Measurements from ENCODE around the gene IVNS1ABP.
"Not testable (repeated sequence)": the region's sequence is repeated elsewhere in the genome, so short reads cannot be mapped to it uniquely, and the experiment has no call there.

Gene IVNS1ABP

DNA sequence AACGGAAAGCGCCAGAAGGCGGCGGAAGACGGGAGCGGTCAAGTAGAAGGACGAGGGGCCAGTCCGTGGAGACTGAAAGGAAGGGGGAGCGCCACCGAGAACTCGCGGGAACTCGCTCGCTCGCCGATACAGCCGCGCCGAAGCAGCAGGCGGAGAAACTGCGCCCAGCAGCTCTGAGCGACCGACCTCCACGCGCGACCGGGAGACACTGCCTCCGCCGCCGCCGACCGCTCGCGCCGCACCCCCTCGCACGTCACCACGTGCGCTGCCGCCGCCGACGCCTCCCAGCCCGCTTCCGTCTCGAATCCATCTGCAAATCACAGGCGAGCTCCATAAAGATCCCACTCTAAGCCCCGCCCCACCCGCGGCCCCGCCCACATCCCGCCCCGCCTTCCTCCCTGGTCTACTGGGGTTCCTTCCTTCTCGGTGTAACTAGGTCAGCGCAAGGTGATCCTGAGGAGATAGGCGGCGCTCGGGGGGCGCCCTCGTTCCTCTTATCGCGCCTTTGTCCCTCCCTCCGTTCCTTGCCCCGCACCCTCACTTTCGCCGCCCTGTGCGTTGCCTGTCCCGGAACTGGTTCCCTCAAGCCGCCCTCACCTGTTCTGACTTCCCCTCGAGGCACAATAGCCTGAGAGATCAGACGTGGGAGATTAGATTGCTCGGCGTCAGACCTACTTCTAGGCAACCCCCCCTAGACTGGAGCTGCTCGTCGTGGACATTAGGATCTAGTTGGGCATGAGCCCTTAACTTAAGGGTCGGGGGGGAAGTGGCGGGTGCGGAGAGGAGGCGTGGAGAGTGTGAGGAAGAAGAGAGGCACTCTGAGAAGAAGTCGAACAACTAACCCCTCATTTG is at the start of gene IVNS1ABP:
Gene IVNS1ABP, minus strand, starts transcription at position 210 of the 852 bp plus-strand sequence. CDS start 7,750 bp downstream, outside the sequence.
- peak; percentile 99 for DNase-seq

DNA sequence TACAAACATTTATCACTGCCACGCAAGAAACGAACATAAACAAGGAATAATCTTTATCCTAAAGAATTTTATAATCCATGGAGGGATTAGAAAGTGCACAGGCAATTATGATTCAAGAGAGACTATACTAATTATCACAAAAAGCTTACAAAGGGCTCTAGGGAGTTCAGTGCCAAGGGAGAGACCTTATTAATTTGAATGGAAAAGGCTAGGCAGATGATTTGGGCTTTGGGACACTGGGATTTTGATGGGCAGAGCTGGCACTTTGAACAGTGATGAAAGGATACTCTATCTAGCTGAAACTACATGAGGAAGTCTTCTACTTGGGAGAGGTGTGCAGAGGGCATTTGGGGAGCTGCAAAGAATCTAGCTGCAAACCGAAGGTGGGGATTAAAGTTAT is 48.9 kb upstream of the IVNS1ABP start:
- DNase-seq: no peak

DNA sequence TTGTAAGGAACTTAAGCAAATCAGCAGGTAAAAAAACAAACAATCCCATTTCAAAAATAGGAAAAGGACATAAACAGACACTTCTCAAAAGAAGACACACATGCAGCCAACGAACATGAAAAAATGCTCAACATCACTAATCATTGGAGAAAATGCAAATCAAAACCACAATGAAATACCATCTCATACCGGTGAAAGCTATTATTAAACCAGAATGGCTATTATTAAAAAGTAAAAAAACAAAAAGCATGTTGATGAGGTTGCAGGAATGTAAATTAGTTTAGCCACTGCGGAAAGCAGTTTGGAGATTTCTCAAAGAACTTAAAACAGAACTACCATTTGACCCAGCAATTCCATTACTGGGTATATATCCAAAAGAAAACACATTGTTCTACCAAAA is 47.5 kb upstream of the IVNS1ABP start:
- DNase-seq: not testable (repeated sequence)

DNA sequence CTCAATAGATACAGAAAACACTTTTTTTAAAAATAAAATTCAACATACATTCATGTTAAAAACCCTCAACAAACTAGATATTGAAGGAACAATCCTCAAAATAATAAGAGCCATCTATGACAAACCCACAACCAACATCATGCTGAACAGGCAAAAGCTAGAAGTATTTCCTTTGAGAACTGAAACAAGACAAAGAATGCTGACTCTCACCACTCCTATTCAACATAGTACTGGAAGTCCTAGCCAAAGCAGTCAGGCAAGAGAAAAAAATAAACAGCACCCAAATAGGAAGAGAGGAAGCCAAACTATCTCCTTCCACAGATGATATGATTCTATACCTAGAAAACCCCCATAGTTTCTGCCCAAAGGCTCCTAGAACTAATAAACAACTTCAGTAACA is 46.2 kb upstream of the IVNS1ABP start:
- no peak for DNase-seq

DNA sequence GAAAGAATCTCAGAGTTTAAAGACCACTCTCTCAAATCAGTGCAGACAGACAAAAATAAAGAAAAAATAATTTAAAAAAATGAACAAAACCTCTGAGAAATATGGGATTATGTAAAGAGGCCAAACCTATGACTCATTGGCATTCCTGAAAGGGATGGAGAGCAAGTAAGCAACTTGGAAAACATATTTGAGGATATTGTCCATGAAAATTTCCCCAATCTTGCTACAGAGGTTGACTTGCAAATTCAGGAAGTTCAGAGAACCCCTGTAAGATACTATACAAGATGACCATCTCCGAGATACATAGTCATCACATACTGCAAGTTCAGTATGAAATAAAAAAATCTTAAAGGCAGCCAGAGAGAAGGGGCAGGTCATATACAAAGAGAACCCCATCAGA is 43.7 kb upstream of the IVNS1ABP start:
- no peak for DNase-seq

DNA sequence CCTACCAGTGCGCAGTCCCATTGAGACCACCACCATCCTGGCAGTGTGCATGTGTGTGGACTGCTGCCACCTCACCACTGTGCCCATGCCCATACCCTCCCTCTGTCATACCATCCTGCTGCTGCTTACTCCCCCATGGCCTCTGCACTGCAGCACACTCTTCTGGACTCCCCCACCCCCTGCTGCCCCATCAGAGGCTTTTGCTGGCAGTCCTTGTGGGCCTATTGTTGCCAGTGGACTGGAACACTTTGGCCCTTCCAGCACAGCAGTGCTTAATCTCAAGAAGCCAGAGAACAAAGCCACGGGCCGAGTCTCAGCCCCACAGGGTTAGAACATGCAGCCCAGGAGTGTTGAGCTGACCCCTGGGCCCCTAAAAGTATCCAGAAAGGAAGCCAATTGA is 41.9 kb upstream of the IVNS1ABP start:
- no peak for DNase-seq

DNA sequence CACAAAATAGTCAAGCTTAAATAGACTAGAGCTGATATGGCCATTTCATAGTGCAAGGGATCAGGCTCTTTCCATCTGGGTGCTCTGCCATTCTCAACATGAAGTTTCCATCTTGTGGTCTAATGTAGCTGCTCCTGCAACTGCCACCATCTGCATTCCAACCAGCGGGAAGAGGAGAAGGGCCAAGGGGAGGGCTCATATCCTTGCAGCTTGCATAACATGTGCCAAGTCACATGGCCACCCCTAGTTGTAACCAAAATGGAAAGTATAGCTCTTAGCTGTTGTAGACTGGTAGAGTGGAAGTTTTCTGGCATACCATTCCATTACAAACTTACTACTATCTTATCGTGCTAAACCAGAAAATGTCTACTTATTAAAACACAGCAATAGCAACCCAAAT is 38.9 kb upstream of the IVNS1ABP start:
- no peak for DNase-seq

DNA sequence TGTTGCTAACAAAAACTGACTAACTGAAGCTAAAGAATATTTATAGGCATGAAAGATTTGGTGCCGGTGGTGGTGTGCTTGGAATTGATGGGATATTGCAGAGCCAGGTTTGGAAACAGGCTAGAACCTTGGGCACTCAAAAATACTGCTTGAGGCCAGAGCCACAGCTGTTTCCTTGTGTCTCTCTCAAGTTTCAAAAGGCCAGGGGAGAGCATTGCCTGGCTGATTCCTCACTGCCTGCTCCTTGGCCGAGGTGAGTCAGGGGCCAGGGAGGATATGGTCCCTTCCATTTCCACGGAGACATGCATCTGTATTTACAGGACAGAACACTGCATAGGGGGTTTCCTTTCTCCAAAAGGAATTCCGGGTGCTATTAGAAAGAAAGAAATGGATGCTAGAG is 36.1 kb upstream of the IVNS1ABP start:
- DNase-seq: no peak

DNA sequence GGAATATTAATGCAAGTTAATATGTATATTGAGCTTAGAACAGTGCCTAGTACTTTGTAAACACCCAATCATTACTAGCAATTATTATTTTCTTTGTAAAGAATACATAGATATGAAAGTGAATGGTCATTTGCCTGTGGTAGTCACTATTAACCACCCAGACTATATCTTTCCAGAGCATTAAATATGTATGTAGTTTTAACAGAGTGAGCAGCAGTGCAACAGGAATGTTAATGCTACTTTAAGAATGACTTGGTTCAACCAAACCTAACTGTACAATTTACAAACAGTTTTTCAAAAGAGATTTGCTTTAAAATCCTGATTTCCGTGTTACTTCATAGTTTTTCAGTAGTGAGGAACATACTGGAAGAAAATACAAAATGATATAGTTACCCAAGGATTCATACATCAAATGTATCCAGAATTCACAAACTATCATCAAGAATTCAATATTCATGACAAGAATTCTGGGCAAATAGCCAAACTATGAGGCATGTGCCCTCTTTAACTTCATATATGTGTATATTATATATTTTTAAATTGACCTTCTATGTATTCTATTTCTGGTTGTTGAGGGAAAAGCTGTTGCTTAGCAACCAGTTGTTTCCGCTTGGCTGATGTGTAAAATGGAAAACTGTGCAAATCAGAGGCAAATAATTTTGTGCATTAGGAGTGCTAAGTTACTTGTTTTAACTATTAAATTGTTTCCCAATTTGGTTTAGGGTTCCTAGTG is 34.9 kb upstream of the IVNS1ABP start:
- no peak for DNase-seq

DNA sequence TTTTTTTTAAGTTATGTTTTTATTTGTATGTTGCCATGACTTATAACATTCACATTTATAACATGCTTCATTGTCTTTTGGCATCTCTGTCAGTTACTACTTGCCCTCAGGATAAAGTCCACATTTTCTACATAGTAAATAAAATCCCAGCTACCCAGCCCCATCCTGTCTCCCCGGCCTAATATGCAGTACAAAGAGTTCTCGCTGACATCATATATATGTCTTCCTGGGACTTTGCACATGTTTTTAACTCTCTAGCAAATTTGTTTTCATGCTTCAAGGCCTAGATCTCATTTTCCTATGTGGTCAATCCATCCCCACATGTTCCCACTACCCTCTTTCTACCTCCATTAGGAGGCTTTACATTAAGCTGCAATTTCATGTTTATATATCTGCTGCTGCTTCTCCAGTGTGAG is 33.0 kb upstream of the IVNS1ABP start:
- DNase-seq: no peak

DNA sequence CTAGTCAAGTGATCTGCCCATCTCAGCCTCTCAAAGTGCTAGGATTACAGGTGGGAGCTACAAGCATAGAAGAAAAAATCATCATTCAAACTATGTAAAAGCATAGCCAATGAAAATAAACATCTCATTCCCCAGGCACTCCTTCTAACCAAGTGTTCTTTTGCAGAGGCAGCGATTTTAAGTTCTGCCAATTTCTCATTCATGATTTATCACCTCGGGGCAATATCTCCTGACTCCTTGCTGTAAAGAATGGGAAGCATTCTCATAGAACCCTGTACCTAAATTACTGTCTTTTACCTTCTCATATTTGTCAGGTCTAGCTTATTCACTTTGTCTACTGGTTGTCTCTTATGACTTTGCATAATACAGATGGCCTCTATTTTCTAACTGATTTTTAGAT is 32.5 kb upstream of the IVNS1ABP start:
- DNase-seq: no peak

DNA sequence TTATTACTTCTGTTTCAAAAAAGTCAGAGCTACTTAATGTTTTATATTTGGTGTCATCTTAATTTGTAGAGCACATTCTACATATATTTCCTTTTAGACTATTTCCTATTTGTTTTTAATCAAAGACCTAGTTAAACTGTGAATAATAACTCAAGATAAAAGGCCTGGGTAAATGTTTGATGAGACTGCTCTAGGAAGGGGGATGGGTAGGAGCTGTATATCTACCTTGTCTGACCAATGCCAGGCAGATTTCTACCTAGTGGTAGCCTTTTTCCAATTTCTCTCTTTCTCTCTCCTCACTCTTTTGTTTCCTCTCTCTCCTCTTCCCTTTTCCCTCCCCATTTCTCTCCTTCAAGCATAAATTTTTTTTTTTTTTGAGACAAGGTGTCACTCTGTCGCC is 31.9 kb upstream of the IVNS1ABP start:
- DNase-seq: no peak

DNA sequence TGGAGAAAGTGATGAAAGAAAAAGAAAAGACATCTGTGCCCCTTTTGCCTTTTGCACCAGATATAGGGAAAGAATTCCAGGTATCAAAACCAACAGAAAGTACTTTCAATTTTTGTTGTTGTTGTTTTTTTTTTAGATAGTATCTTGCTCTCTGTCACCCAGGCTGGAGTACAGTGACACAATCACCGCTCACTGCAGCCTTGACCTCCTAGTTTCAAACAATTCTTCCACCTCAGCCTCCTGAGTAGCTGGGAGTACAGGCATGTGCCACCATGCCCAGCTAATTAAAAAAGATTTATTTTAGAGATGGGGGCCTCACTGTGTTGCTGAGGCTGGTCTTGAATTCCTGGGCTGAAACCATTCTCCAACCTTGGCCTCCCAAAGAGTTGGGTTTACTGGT is 31.3 kb upstream of the IVNS1ABP start:
- no peak for DNase-seq

DNA sequence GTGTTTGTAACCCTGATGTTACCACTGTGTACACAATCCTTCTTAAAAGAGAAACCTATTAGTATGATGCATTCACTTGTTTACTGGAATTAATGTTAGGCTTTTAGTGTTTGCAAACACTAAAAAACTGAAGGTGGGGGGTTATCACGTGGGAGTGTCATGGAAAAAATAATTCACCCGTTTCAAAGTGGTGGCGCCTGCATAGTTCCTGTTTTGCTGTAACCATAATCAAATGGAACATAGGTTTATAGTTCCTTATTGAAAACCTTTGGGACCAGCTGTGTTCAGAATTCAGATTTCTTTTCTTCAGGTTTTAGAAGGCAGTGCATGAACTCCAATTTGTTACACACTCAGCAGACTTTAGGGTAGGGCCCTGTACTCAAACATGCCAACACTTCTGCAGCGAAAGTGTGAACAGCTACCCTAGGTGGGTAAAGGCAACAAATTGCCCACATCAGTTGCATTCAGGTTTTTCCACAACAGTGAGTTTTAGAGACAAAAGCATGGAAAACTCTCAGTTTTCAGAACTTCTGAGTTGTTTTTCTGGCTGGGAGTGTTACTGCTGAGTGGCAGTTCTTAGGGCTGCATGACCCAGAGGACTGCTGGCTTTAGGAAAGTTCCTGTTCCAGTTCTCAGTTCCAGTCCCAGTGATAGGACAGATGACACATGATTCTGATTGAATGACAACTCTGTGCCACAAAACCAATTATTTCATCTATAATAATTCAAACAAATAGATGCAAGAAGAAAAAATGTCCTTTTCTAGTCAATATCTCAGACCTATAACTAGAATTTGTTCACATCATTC is 29.1 kb upstream of the IVNS1ABP start:
- no peak for DNase-seq

DNA sequence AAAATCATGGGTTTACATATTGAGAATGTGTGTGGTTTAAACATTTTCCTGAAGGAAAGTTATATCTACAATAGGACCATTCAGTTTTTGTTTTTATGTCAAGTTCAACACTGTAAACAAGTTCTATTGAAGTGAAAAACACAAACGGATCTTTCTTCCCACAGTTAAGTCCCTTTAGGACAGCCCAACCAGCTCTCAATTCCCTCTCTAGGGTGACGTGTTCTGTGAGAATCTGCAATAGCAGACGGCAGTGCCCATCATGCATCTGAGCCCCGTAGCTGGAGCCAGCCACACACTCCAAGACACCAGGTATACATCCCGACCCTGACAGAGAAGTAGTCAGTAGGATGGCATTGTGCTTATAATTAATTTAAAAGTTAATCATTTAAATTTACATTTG is 26.3 kb upstream of the IVNS1ABP start:
- DNase-seq: no peak

DNA sequence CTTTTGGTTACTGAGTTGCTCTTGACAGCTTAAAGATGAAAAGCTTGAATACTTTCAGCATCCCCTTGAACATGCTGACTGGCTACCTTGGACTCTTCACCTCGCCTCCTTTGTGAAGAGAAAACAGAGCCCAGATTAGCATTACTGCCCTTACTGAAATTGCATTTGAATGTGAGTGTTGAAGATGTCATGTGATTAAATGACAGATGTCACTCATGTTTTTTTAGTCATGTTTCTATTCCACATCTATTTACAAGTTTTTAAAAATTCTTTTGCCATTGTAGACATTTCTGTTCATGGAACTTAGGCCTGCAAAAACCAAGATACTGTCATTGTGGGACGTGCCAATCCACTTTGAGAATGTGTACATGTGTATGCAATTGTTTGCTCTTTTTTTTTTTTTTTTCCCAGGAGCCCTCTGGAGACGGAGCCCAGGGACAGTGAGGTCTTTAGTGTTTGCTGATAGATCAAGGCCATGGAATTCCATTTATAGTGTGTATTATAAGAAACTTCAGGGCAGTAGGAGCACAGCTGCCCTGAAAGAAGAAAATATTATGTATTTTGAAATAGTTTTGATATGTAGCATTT is 25.7 kb upstream of the IVNS1ABP start:
- DNase-seq: no peak

DNA sequence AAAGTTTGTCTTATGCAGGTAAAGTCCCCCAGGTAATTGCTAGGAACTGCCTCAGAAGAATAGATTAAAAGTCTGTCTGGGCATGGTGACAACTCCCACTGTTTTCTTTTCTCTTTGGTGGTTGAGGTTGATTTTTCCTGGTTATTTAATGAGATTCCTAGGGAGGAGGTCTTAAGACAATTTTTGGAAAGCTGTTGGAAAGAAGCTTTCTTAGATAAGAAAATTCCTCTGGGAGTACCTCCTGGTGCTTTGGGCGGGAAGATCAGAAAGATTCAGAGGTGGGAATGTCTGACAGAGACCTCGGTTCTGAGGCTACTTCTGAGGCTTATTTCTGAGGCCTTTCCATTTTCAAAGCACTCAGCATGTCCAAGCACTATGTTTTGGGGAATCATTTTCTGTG is 25.0 kb upstream of the IVNS1ABP start:
- no peak for DNase-seq

DNA sequence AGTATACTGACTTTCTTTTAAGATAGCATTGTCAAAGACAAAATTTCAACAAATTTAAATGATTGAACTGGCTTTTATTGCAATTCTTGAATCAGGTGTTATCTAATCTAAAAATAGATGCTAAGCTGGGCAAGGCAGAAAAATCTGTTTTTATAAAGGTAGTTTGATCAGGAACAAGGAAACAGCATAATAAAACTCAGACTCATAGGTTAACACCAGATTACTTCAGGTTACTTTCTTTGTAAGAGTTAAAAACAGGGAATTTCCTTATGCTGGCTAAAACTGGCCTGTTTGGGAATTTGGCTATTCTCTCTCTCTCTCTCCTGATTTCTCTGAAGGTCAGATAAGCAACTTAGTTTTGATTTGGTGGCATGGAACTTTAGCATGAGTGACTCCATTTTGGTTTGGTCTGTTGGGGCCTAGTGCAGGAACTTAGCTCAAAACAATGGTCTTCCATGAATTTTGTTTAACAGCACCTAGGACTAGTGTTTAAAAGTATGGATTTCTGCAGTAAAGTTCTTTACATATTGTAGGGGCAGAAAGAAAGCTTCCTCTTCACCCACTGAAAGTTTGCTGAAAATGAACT is 24.2 kb upstream of the IVNS1ABP start:
- no peak for DNase-seq

DNA sequence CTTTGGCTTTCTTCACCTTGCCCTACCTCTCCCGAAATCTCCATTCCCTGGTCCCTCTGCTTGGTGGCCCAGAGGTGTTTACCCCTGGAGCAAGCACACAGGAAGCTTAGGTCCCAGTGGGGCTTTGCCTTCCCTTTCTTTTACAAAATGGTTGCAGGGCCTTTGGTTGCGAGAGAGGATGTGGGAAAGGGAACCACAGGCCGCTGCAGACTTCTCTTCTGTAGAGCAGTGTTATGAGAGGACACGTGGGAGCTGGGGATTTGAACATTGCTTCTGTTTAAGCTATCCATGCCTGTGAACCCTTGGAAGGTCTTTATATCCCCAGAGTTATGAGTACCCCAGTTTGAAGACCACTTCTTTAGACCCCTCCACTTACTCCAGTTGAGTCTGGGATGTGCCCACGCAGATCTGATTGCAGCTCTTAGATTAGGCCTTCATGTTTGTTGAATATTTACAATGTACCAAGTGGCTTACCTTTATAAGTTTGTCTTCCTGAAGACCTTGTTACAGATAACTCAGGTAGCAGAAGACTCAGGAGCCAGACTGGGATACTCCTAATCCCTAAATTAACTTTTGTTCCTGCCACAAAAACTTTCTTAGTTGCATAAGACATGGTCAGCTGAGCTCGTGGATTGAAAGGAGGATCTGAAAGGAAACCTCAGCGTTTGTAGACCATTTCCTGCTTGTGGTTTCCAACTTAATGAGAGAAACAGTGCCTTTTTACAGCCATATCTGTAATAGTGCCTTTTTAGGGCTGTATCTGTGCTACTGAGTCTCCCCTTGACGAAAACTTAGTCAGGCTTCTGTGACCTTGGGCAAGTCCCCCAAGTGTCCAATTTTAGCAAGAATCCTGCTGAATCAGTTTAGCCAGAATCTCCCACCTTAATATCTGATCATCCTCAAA is 21.9 kb upstream of the IVNS1ABP start:
- no peak for DNase-seq

DNA sequence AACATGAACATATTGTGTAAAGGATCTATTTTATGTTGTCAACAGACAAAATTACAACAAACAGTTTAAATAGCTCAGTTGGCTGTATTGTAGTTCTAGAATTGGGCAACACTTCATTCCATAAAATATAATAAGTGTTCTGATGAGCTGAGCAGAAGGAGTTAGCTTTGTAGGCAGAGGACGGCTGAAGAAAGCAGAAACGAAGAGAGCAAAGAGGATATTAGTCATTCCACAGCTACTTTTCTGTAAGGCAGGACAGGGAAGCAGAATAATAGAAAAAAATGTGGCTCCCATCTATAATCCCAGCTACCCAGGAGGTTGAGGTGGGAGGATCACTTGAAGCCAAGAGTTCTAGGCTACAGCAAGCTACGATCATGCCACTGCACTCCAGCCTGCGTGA is 20.2 kb upstream of the IVNS1ABP start:
- no peak for DNase-seq

DNA sequence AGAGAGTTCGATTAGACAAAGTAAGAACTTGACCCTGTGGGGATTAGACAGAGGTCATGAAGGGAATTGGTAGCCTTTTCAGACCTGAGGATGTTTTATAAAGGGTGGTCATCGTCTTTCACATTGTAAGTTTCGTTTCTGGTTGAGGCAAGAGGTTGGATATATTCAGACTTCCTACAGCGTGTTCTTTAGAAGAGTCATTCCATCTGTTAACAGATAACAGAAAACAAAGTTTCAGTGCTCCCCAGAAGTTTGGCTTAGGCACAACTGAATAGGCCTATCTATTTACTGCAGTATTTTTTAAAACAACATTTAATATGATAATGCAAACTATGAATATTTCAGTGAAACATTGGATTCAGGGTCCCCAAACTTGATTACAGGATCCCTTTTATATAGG is 17.1 kb upstream of the IVNS1ABP start:
- no peak for DNase-seq

DNA sequence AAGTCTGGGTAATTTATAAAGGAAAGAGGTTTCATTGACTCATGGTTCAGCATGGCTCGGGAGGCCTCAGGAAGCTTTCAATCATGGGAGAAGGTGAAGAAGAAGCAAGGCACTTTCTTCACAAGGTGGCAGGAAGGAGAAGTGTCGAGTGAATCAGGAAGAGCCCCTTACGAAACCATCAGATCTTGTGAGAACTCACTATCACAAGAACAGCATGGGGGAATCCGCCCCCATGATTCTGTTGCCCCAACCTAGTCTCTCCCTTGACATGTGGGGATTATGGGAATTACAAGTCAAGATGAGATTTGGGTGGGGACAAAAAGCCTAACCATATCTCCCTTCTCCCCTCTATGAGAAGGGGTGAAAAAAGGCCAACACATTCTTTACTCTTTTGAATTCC is 11.2 kb upstream of the IVNS1ABP start:
- no peak for DNase-seq
